ENCODE results near the gene PLEKHG2.

- TF ChIP-seq CTCF (IDR thresholded peaks at IDR 0.05) = no peak
- no peak for TF ChIP-seq POLR2AphosphoS5 (IDR thresholded peaks at IDR 0.05)
- TF ChIP-seq POLR2A (IDR thresholded peaks at IDR 0.05; ENCODE audit: low read depth) = no peak
- no peak for TF ChIP-seq EP300 (IDR thresholded peaks at IDR 0.05)
Observed at GRCh38 chr19:39469567-39469966, 57.1 kb downstream of the PLEKHG2 start.

All from esophagus muscularis mucosa (tissue), 4 donors.